ENCODE results near the gene TCL1B.

DNA sequence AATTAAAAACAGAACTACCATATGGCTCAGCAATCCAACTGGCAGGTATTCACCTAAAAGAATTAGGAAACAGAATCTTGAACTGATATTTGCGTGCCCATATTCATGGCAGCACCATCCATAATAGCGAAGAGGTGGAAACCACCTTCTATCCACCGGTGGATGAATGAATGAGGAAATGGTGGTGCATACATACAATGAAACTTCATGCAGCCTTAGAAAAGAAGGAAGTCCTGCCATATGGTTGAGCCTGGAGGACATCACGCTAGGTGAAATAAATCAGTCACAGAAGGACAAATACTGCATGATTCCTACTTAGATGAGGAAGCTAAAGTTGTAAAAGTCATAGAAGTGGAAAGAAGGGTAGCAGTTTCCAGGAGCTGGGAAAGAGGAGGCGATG is 21.1 kb downstream of the TCL1B start:
- TF ChIP-seq, protein P1, sequence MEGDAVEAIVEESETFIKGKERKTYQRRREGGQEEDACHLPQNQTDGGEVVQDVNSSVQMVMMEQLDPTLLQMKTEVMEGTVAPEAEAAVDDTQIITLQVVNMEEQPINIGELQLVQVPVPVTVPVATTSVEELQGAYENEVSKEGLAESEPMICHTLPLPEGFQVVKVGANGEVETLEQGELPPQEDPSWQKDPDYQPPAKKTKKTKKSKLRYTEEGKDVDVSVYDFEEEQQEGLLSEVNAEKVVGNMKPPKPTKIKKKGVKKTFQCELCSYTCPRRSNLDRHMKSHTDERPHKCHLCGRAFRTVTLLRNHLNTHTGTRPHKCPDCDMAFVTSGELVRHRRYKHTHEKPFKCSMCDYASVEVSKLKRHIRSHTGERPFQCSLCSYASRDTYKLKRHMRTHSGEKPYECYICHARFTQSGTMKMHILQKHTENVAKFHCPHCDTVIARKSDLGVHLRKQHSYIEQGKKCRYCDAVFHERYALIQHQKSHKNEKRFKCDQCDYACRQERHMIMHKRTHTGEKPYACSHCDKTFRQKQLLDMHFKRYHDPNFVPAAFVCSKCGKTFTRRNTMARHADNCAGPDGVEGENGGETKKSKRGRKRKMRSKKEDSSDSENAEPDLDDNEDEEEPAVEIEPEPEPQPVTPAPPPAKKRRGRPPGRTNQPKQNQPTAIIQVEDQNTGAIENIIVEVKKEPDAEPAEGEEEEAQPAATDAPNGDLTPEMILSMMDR (IDR thresholded peaks at IDR 0.05; ENCODE audit: extremely low read depth in 1 of 2, insufficient read depth in 1 of 2, low read depth in 1 of 2, low read length in 2 of 2) = no peak
- TF ChIP-seq POLR2AphosphoS5 (IDR thresholded peaks at IDR 0.05; ENCODE audit: insufficient read depth, low read depth, low read length) (no peak), EZH2 (IDR thresholded peaks at IDR 0.05; ENCODE audit: borderline replicate concordance, low read depth, low read length, severe bottlenecking) (no peak), POLR2A (IDR thresholded peaks at IDR 0.05; ENCODE audit: low read depth, low read length) (no peak)

Measured in endothelial cell of umbilical vein (primary cell).